GM20000 (cell line): ENCODE measurements around the gene JMJD7.

ENCODE experiments used
- DNase-seq: peaks from one replicate; pipeline ENCODE4 v3.0.0; 2012; ENCODE audit warnings: low spot score
- CTCF ChIP-seq: IDR thresholded peaks from 2 replicates; pipeline ENCODE4 v1.5.1; 2012; ENCODE audit warnings: mild to moderate bottlenecking, control low read depth; ENCODE audit errors: extremely low read depth, missing control alignments

JMJD7 gene

GRCh38 chr15:41801185-41801584 is 26.7 kb upstream of the JMJD7 start:
- no peak for TF ChIP-seq CTCF
- DNase-seq, result no peak

DNA sequence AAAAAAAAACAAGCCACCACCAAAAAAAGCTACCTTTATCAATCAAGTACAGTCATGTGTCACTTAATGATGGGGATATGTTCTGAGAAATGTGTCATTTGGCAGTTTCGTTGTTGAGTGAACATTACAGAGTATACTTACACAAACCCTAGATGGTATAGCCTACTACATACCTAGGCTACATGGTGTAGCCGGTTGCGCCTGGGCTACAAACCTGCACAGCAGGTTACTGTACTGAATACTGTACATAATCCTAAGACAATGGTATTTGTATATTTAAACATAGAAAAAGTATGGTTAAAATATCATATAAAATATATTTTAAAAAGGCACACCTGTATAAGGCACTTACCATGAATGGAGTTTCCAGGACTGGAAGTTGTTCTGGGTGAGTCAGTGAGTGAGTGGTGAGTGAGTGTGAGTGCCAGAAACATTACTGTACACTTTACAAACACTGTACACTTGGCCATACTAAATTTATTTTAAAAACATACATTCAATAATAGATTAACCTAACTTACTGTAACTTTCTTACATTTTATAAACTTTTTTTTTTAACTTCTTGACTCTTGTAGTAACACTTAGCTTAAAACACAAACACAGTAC is 25.9 kb upstream of the JMJD7 start:
- no peak for TF ChIP-seq CTCF
- no peak for DNase-seq

- no peak for TF ChIP-seq CTCF
Measured at GRCh38 chr15:41804361-41804760, 23.5 kb upstream of the JMJD7 start.

GRCh38 chr15:41804916-41805666 is 22.8 kb upstream of the JMJD7 start:
- no peak for DNase-seq
- no peak for TF ChIP-seq CTCF

More at GRCh38 chr15:41804361-41804760, 23.5 kb upstream of the JMJD7 start:
- DNase-seq, result no peak

GRCh38 chr15:41805711-41806110 is 22.2 kb upstream of the JMJD7 start:
- DNase-seq, result no peak

DNA sequence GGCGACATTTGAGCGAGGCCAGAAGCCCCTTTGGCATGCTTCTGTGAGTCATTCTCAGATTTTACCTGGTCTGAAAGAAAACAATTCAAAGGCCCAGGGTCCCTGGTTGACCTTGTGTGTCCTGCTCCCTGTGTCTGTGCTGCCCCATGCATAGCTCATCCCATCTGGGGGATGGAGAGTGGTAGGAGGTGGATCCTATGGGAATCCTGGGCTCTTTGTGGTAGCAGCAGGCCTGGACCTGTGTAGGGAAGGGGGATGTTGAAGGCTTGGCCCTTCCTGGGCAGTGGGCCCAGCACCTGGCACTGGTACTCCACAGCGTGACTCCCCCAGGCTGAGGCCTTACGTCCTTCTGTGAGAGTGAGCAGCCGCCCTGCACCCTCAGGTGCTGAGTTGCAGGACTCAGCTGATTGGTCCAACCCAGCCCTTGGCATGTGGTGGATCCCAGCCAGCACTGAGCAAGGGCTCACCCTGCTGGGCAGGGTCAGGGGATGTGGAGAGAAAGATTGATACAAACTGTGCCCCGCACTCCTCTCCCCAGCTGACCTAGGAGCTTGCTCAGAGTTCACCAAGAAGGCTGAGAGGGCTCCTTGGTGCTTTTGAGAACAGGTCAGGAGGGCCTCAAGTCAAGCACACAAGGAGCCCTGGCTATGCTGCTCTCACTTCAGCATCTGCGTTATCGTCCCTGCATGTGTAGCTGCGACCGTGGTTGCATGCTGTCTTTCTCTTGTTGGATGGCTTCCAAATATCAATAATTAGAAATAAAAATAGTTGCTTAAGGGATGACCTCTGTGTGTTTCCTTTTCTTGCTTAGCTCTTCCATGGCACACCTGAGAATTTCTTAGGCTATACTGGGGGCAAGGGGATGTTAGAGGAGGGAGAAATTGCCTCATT is 21.4 kb upstream of the JMJD7 start:
- DNase-seq, result no peak
- no peak for TF ChIP-seq CTCF

More at GRCh38 chr15:41805711-41806110, 22.2 kb upstream of the JMJD7 start:
- no peak for TF ChIP-seq CTCF

DNA sequence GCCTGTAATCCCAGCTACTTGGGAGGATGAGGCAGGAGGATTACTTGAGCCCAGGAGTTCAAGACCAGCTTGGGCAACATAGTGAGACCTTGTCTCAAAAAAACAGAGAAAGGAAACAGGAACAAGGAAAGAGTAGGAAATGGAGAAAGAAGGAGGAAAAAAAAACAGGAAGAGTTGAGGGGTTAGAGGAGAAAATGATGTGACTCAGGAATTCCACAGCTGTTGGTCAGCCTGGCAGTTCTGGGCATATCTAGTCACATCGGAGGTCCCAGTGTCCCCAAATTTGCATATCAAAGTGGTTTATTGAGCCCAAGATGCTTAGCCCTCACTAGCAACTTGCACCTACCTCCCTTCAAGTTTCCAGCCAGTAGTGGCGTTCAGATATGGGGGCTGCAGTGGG is 18.8 kb upstream of the JMJD7 start:
- DNase-seq, result no peak
- TF ChIP-seq CTCF, result no peak
